HG02870 (cell line): Measurements from ENCODE around the gene PUS7.
"Not testable (repeated sequence)": the region's sequence is repeated elsewhere in the genome, so short reads cannot be mapped to it uniquely, and the experiment has no call there.

ENCODE experiments used
- ATAC-seq: cut with Tn5 transposase; IDR thresholded peaks from one replicate; pipeline ENCODE4 v1.9.1; 2021; ENCODE audit warnings: mild to moderate bottlenecking, moderate library complexity; ENCODE audit not compliant: unreplicated experiment

The PUS7 gene

GRCh38 chr7:105521717-105522463 is at the start of gene PUS7:
PUS7 (minus strand) TSS chr7:105522271; CDS start chr7:105508512, 13,759 bp downstream.
- peak; percentile 79 for ATAC-seq

GRCh38 chr7:105567821-105568220 is 45.8 kb upstream of the PUS7 start:
- no peak for ATAC-seq

GRCh38 chr7:105567024-105567423 is 45.0 kb upstream of the PUS7 start:
- no peak for ATAC-seq

- no peak for ATAC-seq
Observed at GRCh38 chr7:105565190-105565589, 43.1 kb upstream of the PUS7 start.

- ATAC-seq: no peak
Observed at GRCh38 chr7:105559926-105560325, 37.9 kb upstream of the PUS7 start.

- ATAC-seq: no peak
Observed at GRCh38 chr7:105538339-105538738, 16.3 kb upstream of the PUS7 start.

GRCh38 chr7:105532709-105533460 is 10.8 kb upstream of the PUS7 start:
- ATAC-seq: no peak

GRCh38 chr7:105531792-105532671 is 10.0 kb upstream of the PUS7 start, which contains the start of gene RINT1:
RINT1 (plus strand) TSS chr7:105532201; CDS start chr7:105532316, 115 bp downstream.
- peak; percentile 96 for ATAC-seq

GRCh38 chr7:105530546-105530945 is 8.5 kb upstream of the PUS7 start:
- ATAC-seq: no peak

GRCh38 chr7:105530126-105530525 is 8.1 kb upstream of the PUS7 start:
- ATAC-seq: no peak

GRCh38 chr7:105527737-105528136 is 5.7 kb upstream of the PUS7 start:
- not testable (repeated sequence) for ATAC-seq

- ATAC-seq: no peak
Observed at GRCh38 chr7:105524840-105525239, 2.8 kb upstream of the PUS7 start.

- not testable (repeated sequence) for ATAC-seq
Observed at GRCh38 chr7:105524423-105524822, 2.4 kb upstream of the PUS7 start.

- ATAC-seq: peak; percentile 38
Observed at GRCh38 chr7:105521027-105521716, 899 bp downstream of the PUS7 start.

- not testable (repeated sequence) for ATAC-seq
Observed at GRCh38 chr7:105520620-105521019, 1.5 kb downstream of the PUS7 start.

- ATAC-seq: no peak
Observed at GRCh38 chr7:105519353-105519752, 2.7 kb downstream of the PUS7 start.

GRCh38 chr7:105515610-105516009 is 6.5 kb downstream of the PUS7 start:
- ATAC-seq: not testable (repeated sequence)

GRCh38 chr7:105512926-105513526 is 9.0 kb downstream of the PUS7 start:
- ATAC-seq: no peak

GRCh38 chr7:105512415-105512814 is 9.7 kb downstream of the PUS7 start:
- no peak for ATAC-seq

- ATAC-seq: no peak
Observed at GRCh38 chr7:105502173-105502572, 19.9 kb downstream of the PUS7 start.
